Stimulated activated CD4-positive, alpha-beta T cell treated with anti-CD3 and anti-CD28 coated beads, Interleukin-2, amount 100 ng/mL, for 48 hours (primary cell): ENCODE data around the gene SPC24.
A peak's percentile ranks its signal among the peaks of the same experiment; 100 is the strongest.
"Not testable (repeated sequence)": the region's sequence is repeated elsewhere in the genome, so short reads cannot be mapped to it uniquely, and the experiment has no call there.

Experiments used
- DNase-seq, 2 donors: peaks; one replicate each; pipeline ENCODE4 v3.0.0-alpha.2; 2020

The SPC24 gene

GRCh38 chr19:11164296-11164695 is 8.7 kb upstream of the SPC24 start:
- no peak for DNase-seq

GRCh38 chr19:11160440-11160768 is 4.8 kb upstream of the SPC24 start:
- DNase-seq, result not testable (repeated sequence)

DNA sequence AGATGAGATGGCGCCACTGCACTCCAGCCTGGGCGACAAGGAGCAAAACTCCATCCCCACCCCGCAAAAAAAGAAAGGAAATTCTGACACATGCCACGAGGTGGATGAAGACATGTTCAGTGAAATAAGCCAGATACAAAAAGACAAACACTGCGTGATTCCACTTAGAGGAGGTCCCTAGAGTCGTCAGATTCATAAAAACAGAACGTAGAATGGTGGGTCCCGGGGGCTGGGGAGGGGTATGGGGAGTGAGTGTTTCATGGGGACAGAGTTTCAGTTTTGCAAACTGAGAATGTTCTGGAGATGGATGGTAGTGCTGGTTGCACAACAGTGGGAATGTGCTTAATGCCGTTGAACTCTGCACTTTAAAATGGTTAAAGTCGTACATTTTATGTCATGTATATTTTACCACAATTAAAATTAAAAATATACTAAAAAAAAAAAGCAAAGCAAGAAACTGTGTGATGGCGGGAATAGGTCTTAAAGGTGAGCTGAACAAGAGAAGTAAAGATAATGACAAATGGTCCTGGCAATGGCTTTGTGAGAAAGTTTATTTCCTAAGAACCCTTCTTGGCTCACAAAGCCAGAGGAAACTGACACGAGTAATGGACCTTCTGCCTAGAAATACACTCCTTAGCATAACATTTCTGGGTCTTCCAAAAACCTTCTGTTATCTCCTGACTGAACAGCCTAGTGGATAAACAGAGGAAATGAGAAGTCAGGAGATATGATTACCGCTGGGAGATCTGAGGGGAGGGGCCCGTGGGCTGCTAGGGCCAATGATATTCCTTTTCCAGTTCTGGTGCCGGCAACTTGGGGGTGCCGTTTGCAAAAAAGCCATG is 4.2 kb upstream of the SPC24 start:
- DNase-seq, result no peak

DNA sequence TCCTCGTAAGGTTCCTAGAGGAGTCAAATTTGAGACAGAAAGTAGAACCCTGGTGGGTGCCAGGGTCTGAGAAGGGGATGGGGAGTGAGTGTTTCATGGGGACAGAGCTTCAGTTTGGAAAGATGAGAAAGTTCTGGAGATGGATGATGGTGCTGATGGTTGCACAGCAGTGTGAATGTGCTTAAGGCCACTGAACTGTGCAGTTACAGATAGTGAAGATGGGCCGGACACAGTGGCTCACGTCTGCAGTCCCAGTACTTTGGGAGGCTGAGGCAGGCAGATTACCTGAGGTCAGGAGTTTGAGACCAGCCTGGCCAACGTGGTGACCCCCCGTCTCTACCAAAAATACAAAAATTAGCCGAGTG is 917 bp downstream of the SPC24 start:
- no peak for DNase-seq

DNA sequence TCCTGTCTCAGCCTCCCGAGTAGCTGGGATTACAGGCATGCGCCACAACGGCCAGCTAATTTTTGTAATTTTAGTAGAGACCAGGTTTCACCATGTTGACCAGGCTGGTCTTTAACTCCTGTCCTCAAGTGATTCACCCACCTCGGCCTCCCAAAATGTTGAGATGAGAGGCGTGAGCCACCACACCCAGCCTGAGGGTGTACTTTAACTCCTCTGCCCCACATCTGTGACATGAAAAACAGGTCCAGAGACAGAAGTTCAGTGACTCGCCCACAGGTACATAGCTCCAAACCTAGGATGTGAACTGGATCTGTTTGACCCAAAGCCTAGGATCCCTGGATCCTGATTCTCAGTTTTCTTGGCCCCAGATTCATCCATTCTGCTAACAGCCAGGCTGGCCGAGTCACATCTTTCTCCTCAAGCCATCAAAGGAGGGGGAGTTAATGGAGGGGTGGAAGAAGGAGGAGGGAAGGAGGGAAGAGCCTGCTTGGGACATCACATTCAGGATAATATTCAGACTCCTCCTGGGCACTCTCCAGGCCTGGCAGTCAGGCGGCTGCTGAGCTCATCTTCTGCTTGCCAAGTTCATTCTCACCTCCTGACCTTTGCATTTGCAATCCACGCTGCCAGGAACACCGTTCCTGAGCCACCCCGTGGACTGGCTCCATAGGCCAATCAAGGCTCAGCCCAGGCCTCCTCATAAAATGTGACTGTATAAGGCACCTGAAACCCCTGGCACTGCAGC is 3.1 kb downstream of the SPC24 start:
- DNase-seq, result no peak

DNA sequence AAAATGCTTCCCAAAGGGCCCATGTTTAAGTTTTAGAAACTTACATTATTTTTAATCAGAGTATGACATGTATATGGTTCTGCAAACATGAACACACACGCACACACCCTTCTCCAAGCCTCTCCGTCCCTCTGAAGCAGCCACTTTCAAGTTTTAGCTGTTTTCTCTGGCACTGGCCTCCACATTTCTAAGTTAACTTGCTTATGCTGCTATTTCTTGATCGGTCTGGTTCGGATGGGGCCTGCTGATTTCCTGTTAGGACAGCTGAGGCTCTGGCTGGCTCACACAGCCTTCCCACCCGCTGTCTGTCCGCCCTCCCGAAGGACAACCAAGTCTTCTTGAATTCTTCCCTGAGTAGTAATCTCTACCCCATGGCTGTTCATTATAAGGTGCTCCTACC is 4.4 kb downstream of the SPC24 start:
- DNase-seq, result no peak

- DNase-seq, result no peak
Observed at GRCh38 chr19:11148001-11148400, 7.6 kb downstream of the SPC24 start.

DNA sequence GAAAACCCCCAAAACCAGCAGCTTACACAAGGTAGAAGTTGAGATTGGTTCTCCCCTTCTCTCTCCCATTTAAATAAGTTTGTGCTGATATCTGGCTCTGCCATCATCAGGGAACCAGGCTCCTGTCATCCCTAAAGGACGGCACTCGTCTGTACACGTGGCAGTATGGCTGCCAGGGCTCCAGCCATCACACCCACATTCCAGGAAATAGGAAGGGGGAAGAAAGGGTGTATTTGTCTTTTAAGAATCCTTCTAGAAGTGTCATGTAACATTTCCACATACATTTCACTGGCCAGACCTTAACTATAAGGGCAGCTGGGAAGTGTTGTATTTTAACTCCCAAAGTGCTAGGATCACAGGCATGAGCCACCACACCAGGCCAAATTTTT is 10.1 kb downstream of the SPC24 start:
- no peak for DNase-seq

GRCh38 chr19:11142528-11143171 is 12.9 kb downstream of the SPC24 start:
- DNase-seq, result no peak

DNA sequence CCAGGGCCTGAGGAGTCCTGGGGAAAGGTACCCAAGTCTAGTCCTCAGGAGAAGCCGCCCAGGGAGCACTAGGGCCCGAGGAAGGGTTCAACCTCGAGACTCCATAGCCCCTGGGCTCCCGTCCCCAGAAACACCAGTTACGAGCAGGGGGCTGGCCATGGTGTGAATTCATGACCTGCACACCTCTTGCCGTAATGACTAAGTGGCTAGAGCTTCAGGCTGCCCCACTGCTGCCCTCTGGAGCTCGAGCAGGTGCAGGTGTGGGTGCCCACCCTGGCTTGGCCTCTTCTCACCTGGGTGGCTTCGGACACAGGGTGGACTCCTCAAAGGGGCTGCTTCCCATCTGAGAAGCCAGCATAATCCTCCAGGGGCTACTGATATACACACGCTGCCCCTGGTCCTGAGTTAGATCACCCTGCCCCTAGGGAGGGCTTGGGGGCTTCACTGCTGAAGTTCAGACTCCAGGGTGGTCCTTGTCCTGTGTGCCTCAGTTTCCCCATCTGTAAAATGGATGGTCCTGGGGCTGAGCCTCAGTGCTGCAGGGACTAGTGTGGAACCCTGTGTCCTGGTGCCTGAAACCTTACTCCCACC is 13.6 kb downstream of the SPC24 start:
- DNase-seq, result no peak

GRCh38 chr19:11140896-11141295 is 14.7 kb downstream of the SPC24 start:
- DNase-seq, result no peak

- DNase-seq, result not testable (repeated sequence)
Observed at GRCh38 chr19:11140023-11140538, 15.5 kb downstream of the SPC24 start.

DNA sequence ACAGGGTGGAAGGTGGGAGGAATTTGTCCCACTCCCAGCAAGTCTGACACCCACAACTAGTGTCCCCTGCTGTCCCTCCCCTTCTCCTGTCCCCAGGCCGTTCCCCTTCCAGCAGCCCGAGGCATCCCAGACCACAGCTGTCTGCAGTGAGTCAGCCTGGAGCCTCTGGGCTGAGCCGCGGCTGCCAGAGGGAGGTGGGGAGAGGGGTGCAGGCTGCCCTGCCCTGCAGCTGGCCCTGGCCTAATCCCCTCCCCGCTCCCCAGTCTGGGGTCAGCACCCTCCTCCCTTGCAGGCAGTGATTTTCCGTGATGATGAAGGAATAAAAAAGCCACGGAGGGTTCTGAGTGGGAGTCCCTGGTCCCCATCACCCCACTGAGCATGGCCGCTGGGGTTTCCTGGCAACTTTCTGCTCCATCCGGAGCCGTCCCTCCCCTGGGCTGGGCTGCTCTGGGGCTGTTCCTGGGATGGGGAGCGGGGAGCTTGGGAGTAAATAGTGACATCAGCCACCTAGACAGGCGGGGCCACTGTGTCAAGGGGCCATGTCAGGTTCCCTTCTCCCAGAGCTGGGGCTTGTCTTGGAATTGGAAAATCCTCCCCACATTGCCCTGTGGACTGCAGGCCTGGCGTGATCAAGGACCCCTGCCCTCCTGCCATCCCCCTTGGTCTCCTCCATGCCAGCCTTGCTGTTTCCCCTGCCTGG is 16.8 kb downstream of the SPC24 start:
- no peak for DNase-seq

- peak; percentile 48 to 51 for DNase-seq
Observed at GRCh38 chr19:11137542-11138384, 17.8 kb downstream of the SPC24 start.

GRCh38 chr19:11136400-11137101 is 19.0 kb downstream of the SPC24 start:
- DNase-seq, result no peak

- DNase-seq, result no peak
Observed at GRCh38 chr19:11131471-11131870, 24.1 kb downstream of the SPC24 start.

- DNase-seq, result peak; percentile 70 to 71
Observed at GRCh38 chr19:11130824-11131455, 24.6 kb downstream of the SPC24 start.

- no peak for DNase-seq
Observed at GRCh38 chr19:11127905-11128304, 27.7 kb downstream of the SPC24 start.

DNA sequence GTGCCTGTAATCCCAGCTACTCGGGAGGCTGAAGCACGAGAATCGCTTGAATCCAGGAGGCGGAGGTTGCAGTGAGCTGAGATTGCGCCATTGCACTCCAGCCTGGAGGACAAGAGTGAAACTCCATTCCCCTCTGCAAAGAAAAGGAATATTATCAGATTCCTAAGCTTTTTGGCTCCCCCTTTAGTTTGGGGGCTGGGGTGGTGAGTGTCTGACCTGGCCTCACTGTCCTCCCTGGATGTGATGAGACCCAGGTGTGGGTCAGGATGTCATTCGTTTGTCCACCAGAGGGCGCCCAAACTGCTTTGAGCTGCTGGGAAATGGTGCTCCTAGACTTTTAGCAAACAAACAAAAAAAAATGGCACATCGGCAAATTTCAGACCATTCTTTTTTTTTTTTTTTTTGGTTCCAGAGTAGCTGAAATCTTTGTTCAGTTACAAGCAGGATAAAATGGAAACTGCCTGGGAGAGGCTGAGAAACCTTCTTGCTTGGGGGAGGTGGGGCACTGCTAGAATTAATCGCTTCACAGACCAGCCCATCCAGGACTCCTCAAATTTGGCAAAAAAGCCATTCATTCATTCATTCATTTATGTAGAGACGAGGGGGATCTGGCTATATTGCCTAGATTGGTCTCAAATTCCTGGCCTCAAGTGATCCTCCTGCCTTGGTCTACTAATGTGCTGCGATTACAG is 29.4 kb downstream of the SPC24 start:
- peak; percentile 80 for DNase-seq

DNA sequence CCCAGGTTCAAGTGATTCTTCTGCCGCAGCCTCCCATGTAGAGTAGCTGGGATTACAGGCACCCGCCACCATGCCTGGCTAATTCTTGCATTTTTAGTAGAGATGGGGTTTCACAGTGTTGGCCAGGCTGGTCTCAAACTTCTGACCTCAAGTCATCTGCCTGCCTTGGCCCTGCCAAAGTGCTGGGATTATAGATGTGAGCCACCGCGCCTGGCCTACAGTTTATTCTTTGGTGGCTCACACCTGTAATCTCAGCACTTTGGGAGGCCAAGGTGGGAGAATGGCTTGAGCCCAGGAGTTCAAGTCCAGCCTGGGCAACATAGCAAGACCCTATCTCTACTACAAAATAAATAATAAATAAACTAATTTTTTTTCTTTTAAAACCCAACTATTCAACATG is 31.4 kb downstream of the SPC24 start:
- DNase-seq, result not testable (repeated sequence)
